Vagina (tissue), 2 donors: Measurements from ENCODE around the gene C1QTNF6.

Experiments used
- CTCF ChIP-seq, 3 experiments: fragments of 450-650 bp in 2 of 3; fragments of 200-600 bp in 1 of 3; sonication (generic) in 1 of 3; IDR thresholded peaks; one replicate each; pipeline ENCODE4 v1.5.1; 2017 to 2019; ENCODE audit warnings: antibody characterized with exemption in 3 of 3, mild to moderate bottlenecking in 2 of 3, moderate library complexity in 2 of 3
- POLR2A ChIP-seq, 2 donors: fragments of 450-650 bp; IDR thresholded peaks; one replicate each; pipeline ENCODE4 v1.6.1; 2017; ENCODE audit warnings: antibody characterized with exemption in 2 of 2, mild to moderate bottlenecking in 2 of 2, moderate library complexity in 2 of 2
- POLR2AphosphoS5 ChIP-seq, 2 donors: sonication (generic); formaldehyde crosslinking; IDR thresholded peaks; one replicate each; pipeline ENCODE4 v1.9.0; 2017; ENCODE audit warnings: antibody characterized with exemption in 2 of 2, mild to moderate bottlenecking in 2 of 2, low read depth in 1 of 2; ENCODE audit not compliant: insufficient read depth in 1 of 2

DNA sequence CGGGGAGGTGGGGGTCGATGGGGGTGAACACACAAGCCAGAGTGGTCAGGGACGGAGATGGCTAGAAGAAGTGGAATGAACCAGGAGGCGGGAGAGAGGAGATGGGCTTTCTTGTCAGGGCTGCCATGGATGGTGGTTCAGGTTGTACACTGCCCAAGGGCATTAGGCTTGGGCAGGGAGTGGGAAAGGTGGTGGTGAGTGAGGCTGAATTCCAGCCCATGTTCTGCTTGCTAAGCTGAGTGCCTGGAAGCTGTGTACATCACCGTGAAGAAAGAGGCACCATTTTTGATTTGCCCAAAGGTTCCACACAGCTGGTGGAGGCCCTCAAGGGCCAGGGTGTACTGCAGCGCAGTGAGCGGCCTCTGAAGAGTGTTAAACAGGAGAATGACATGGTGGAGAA lies 55.3 kb downstream of the C1QTNF6 start:
- no peak for TF ChIP-seq CTCF (IDR thresholded peaks at IDR 0.05)
- no peak for TF ChIP-seq POLR2A (IDR thresholded peaks at IDR 0.05)
- no peak for TF ChIP-seq POLR2AphosphoS5 (IDR thresholded peaks at IDR 0.05; ENCODE audit: insufficient read depth in 1 of 2, low read depth in 1 of 2)
